Adrenal gland (tissue), 5 donors: ENCODE results near the gene GAS2L2.

Experiments used
- POLR2A ChIP-seq, 2 donors: fragments of 450-650 bp; IDR thresholded peaks; one replicate each; pipeline ENCODE4 v1.6.1; 2017; ENCODE audit warnings: antibody characterized with exemption in 2 of 2, mild to moderate bottlenecking in 2 of 2, moderate library complexity in 1 of 2
- TF ChIP-seq, protein P1 (sequence below), 6 experiments: fragments of 450-650 bp in 4 of 6; fragments of 200-600 bp in 2 of 6; sonication (generic) in 1 of 6; IDR thresholded peaks; 1 replicate in 5 of 6; 2 replicates in 1 of 6; pipeline versions ENCODE4 v1.5.1 to v1.8.0; 2016 to 2021; ENCODE audit warnings: antibody characterized with exemption in 6 of 6, mild to moderate bottlenecking in 2 of 6, moderate library complexity in 1 of 6
- donor health status: DM: no; HTN: no; CAD: no.

- TF ChIP-seq, protein P1, sequence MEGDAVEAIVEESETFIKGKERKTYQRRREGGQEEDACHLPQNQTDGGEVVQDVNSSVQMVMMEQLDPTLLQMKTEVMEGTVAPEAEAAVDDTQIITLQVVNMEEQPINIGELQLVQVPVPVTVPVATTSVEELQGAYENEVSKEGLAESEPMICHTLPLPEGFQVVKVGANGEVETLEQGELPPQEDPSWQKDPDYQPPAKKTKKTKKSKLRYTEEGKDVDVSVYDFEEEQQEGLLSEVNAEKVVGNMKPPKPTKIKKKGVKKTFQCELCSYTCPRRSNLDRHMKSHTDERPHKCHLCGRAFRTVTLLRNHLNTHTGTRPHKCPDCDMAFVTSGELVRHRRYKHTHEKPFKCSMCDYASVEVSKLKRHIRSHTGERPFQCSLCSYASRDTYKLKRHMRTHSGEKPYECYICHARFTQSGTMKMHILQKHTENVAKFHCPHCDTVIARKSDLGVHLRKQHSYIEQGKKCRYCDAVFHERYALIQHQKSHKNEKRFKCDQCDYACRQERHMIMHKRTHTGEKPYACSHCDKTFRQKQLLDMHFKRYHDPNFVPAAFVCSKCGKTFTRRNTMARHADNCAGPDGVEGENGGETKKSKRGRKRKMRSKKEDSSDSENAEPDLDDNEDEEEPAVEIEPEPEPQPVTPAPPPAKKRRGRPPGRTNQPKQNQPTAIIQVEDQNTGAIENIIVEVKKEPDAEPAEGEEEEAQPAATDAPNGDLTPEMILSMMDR (IDR thresholded peaks at IDR 0.05), result no peak
- TF ChIP-seq POLR2A (IDR thresholded peaks at IDR 0.05), result no peak
Observed at GRCh38 chr17:35700150-35700549, 52.9 kb downstream of the GAS2L2 start.
